Left ventricle myocardium inferior (tissue), 1 donor: ENCODE measurements around the gene CALM3. TPM values are rescaled to one million over a fixed set of nuclear protein-coding genes. Genes with fewer than 3 reads are reported as not detected.

ENCODE experiments used
- DNase-seq: peaks from one replicate; pipeline ENCODE4 v3.0.0-alpha.2; 2020
- H3K27ac ChIP-seq: fragments of 200-600 bp; replicated peaks from 2 replicates; pipeline ENCODE4 v1.8.0; 2021
- H3K27me3 ChIP-seq: fragments of 200-600 bp; 2 replicates; pipeline ENCODE4 v1.8.0; 2021; ENCODE audit warnings: low read depth
- H3K36me3 ChIP-seq: fragments of 200-600 bp; 2 replicates; pipeline ENCODE4 v1.8.0; 2021
- H3K4me1 ChIP-seq: fragments of 200-600 bp; 2 replicates; pipeline ENCODE4 v1.8.0; 2021
- H3K4me3 ChIP-seq: fragments of 200-600 bp; 2 replicates; pipeline ENCODE4 v1.8.0; 2021; ENCODE audit warnings: mild to moderate bottlenecking, moderate library complexity
- H3K9me3 ChIP-seq: fragments of 200-600 bp; replicated peaks from 2 replicates; pipeline ENCODE4 v1.8.0; 2021
- CTCF ChIP-seq: fragments of 200-600 bp; IDR thresholded peaks from 2 replicates; pipeline ENCODE4 v1.8.0; 2021; ENCODE audit warnings: antibody characterized with exemption, mild to moderate bottlenecking, borderline replicate concordance
- intact Hi-C: fragments of 100-400 bp; cut with micrococcal nuclease; formaldehyde crosslinking; loops from one replicate; pipeline ENCODE4 v1.11.0; 2022
- total RNA-seq: library from RNA; stranded (reverse); fragmentation: NEBNext Ultra II Directional; extraction: Animal tissue kit (Norgen Biotek cat#: 25700); gene quantifications from one replicate; pipeline ENCODE4 v1.2.1, GENCODE V29; 2021
- donor health status: DM: no; HTN: yes; CAD: no; lungs with severe emphysema.

Gene CALM3
- total RNA-seq, 1 donor from 2014 or later: 294 TPM

GRCh38 chr19:46604781-46605355, 3.7 kb downstream of the CALM3 start:
- peaks cover 67% of the 10 kb centered on the region for H3K4me1 ChIP-seq
- no peaks in the 10 kb centered on the region for H3K9me3 ChIP-seq
- no peak for TF ChIP-seq CTCF
- intact Hi-C loops: no loop called here
- H3K4me3 ChIP-seq: peak overlapping the region; percentile 28
- no peak for DNase-seq
- peak overlapping the region; percentile 47 for H3K27ac ChIP-seq
- H3K36me3 ChIP-seq: peaks cover 42% of the 10 kb centered on the region
- H3K27me3 ChIP-seq: no peaks in the 10 kb centered on the region

GRCh38 chr19:46605356-46605821, 4.3 kb downstream of the CALM3 start:
- Histone ChIP-seq H3K36me3 (peaks cover 45% of the 10 kb centered on the region), H3K9me3 (no peaks in the 10 kb centered on the region), H3K4me3 (peak overlapping the region; percentile 28), H3K27ac (peak overlapping the region; percentile 47), H3K27me3 (no peaks in the 10 kb centered on the region), H3K4me1 (peaks cover 63% of the 10 kb centered on the region)
- no peak for DNase-seq
- intact Hi-C loops: no loop called here
- no peak for TF ChIP-seq CTCF

- Histone ChIP-seq H3K4me3 (no peak overlapping the region), H3K27ac (peak overlapping the region; percentile 47), H3K4me1 (peaks cover 63% of the 10 kb centered on the region), H3K9me3 (no peaks in the 10 kb centered on the region), H3K36me3 (peaks cover 45% of the 10 kb centered on the region), H3K27me3 (no peaks in the 10 kb centered on the region)
- no peak for TF ChIP-seq CTCF
- intact Hi-C loops: no loop called here
- no peak for DNase-seq
These were observed 4.9 kb downstream of the CALM3 start for GRCh38 chr19:46606019-46606418.

- peaks cover 56% of the 10 kb centered on the region for H3K4me1 ChIP-seq
- H3K27me3 ChIP-seq: no peaks in the 10 kb centered on the region
- peaks cover 45% of the 10 kb centered on the region for H3K36me3 ChIP-seq
- intact Hi-C loops: no loop called here
- no peaks in the 10 kb centered on the region for H3K9me3 ChIP-seq
- TF ChIP-seq CTCF: no peak
- peak overlapping the region; percentile 16 for H3K27ac ChIP-seq
- no peak for DNase-seq
- H3K4me3 ChIP-seq: no peak overlapping the region
These were observed 5.7 kb downstream of the CALM3 start for GRCh38 chr19:46606681-46607447.

- Histone ChIP-seq H3K4me1 (peaks cover 50% of the 10 kb centered on the region), H3K36me3 (peaks cover 45% of the 10 kb centered on the region), H3K4me3 (no peak overlapping the region), H3K9me3 (no peaks in the 10 kb centered on the region), H3K27me3 (no peaks in the 10 kb centered on the region), H3K27ac (peak overlapping the region; percentile 16)
- intact Hi-C loops: no loop called here
- TF ChIP-seq CTCF: no peak
- no peak for DNase-seq
These were observed 6.3 kb downstream of the CALM3 start for GRCh38 chr19:46607448-46607841.
